ENCODE data around the gene CARNS1.

GRCh38 chr11:67434395-67434881, 19.0 kb downstream of the CARNS1 start:
- TF ChIP-seq ZNF660 (CRISPR knock-in tag; IDR thresholded peaks at IDR 0.05; ENCODE audit: borderline replicate concordance, low read depth) (no peak), SRF (IDR thresholded peaks at IDR 0.05; ENCODE audit: low read depth, low read length) (no peak), ZBTB10 (CRISPR knock-in tag; IDR thresholded peaks at IDR 0.05; ENCODE audit: borderline replicate concordance) (no peak), PBX3 (CRISPR knock-in tag; IDR thresholded peaks at IDR 0.05; ENCODE audit: borderline replicate concordance) (no peak), ATF7 (IDR thresholded peaks at IDR 0.05) (no peak), ATF7 (CRISPR knock-in tag; IDR thresholded peaks at IDR 0.05) (no peak), IKZF1 (IDR thresholded peaks at IDR 0.05) (no peak), POLR2AphosphoS5 (IDR thresholded peaks at IDR 0.05; ENCODE audit: low read depth, low read length) (no peak), ZFP1 (CRISPR knock-in tag; IDR thresholded peaks at IDR 0.05) (no peak), FIP1L1 (IDR thresholded peaks at IDR 0.05; ENCODE audit: borderline replicate concordance, insufficient read depth, low read depth, low read length) (no peak), ZEB1 (IDR thresholded peaks at IDR 0.05; ENCODE audit: insufficient replicate concordance, low read depth) (no peak)
- TF ChIP-seq, protein P1, sequence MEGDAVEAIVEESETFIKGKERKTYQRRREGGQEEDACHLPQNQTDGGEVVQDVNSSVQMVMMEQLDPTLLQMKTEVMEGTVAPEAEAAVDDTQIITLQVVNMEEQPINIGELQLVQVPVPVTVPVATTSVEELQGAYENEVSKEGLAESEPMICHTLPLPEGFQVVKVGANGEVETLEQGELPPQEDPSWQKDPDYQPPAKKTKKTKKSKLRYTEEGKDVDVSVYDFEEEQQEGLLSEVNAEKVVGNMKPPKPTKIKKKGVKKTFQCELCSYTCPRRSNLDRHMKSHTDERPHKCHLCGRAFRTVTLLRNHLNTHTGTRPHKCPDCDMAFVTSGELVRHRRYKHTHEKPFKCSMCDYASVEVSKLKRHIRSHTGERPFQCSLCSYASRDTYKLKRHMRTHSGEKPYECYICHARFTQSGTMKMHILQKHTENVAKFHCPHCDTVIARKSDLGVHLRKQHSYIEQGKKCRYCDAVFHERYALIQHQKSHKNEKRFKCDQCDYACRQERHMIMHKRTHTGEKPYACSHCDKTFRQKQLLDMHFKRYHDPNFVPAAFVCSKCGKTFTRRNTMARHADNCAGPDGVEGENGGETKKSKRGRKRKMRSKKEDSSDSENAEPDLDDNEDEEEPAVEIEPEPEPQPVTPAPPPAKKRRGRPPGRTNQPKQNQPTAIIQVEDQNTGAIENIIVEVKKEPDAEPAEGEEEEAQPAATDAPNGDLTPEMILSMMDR (CRISPR knock-in tag; IDR thresholded peaks at IDR 0.05) = no peak
- TF ChIP-seq, protein P2, sequence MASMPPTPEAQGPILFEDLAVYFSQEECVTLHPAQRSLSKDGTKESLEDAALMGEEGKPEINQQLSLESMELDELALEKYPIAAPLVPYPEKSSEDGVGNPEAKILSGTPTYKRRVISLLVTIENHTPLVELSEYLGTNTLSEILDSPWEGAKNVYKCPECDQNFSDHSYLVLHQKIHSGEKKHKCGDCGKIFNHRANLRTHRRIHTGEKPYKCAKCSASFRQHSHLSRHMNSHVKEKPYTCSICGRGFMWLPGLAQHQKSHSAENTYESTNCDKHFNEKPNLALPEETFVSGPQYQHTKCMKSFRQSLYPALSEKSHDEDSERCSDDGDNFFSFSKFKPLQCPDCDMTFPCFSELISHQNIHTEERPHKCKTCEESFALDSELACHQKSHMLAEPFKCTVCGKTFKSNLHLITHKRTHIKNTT (CRISPR knock-in tag; IDR thresholded peaks at IDR 0.05) = no peak
